SK-MEL-5 (cell line): ENCODE results near the gene NT5C. TPM values are rescaled to one million over a fixed set of nuclear protein-coding genes. Genes with fewer than 3 reads are reported as not detected.
"Not testable (repeated sequence)": the region's sequence is repeated elsewhere in the genome, so short reads cannot be mapped to it uniquely, and the experiment has no call there.

Source experiments
- DNase-seq: peaks from one replicate; pipeline ENCODE4 v3.0.0-alpha.2; 2016; ENCODE audit warnings: low read depth, low spot score
- in situ Hi-C: cut with HindIII; loops from 2 replicates; pipeline ENCODE4 v1.10.0; 2016; ENCODE audit warnings: low sequenced_read_pairs, high pct_unique_total_duplicates, low pct_unique_long_range_greater_than_20kb
- total RNA-seq: library from RNA; depleted of rRNA; stranded (reverse); fragments of >200 nt; shearing (Covaris generic); gene quantifications from 2 replicates; pipeline ENCODE4 v1.2.3, GENCODE V29; 2014

The NT5C gene
- total RNA-seq, 1 experiment from 2014 or later, result 44.5 TPM

GRCh38 chr17:75151930-75152329, 20.4 kb upstream of the NT5C start:
- in situ Hi-C loops, result no loop called here
- no peak for DNase-seq

GRCh38 chr17:75147878-75148546, 16.5 kb upstream of the NT5C start:
- in situ Hi-C loops, result no loop called here

GRCh38 chr17:75146592-75146991, 15.1 kb upstream of the NT5C start:
- in situ Hi-C loops, result no loop called here

More at GRCh38 chr17:75147878-75148546, 16.5 kb upstream of the NT5C start:
- DNase-seq, result no peak

GRCh38 chr17:75144816-75145512, 13.4 kb upstream of the NT5C start:
- in situ Hi-C loops, result no loop called here
- DNase-seq, result no peak

More at GRCh38 chr17:75146592-75146991, 15.1 kb upstream of the NT5C start:
- DNase-seq, result no peak

DNA sequence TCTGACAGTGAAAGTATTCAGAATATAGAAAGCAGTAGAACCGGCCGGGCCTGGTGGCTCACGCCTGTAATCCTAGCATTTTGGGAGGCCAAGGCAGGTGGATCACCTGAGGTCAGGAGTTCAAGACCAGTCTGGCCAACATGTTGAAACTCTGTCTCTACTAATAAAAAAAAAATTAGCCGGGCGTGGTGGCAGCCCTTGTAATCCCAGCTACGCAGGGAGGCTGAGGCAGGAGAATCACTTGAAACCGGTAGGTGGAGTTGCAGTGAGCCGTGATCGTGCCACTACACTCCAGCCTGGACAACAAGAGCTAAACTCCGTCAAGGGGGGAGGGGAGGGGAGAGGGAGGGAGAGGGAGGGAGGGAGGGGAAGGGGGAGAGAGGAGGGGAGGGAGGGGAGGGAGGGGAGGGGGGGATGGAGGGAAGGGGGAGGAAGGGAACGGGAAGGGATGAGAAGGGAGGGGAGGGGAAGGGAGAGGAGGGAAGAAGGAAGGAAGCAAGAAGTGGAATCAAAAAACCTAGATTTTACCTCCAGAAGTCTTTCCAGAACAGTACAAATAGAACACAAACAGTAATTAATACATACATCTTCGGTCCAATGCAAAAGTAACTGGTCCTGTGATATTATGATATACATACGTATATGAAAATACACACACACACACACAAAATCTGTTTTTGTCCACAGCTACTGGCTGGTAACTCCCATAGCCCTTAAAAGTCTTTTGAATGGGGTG, 10.9 kb upstream of the NT5C start:
- DNase-seq, result no peak
- in situ Hi-C loops, result no loop called here

GRCh38 chr17:75138519-75138918, 7.0 kb upstream of the NT5C start:
- in situ Hi-C loops, result no loop called here
- DNase-seq, result no peak

DNA sequence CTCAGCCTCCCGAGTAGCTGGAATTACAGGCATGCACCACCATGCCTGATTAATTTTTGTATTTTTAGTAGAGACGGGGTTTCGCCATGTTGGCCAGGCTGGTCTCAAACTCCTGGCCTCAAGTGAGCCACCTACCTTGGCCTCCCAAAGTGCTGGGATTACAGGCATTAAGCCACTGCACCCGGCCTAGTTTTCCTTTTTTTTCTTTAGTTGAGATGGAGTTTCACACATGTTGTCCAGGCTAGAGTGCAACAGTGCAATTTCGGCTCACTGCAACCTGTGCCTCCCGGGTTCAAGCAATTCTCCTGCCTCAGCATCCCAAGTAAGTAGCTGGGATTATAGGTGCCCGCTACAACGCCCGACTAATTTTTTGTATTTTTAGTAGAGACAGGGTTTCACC, 6.2 kb upstream of the NT5C start:
- in situ Hi-C loops, DNase-seq: not testable (repeated sequence)

- no peak for DNase-seq
- in situ Hi-C loops, result no loop called here
Observed at GRCh38 chr17:75135946-75136345, 4.4 kb upstream of the NT5C start.

GRCh38 chr17:75135452-75135851, 3.9 kb upstream of the NT5C start:
- in situ Hi-C loops, result no loop called here
- no peak for DNase-seq

DNA sequence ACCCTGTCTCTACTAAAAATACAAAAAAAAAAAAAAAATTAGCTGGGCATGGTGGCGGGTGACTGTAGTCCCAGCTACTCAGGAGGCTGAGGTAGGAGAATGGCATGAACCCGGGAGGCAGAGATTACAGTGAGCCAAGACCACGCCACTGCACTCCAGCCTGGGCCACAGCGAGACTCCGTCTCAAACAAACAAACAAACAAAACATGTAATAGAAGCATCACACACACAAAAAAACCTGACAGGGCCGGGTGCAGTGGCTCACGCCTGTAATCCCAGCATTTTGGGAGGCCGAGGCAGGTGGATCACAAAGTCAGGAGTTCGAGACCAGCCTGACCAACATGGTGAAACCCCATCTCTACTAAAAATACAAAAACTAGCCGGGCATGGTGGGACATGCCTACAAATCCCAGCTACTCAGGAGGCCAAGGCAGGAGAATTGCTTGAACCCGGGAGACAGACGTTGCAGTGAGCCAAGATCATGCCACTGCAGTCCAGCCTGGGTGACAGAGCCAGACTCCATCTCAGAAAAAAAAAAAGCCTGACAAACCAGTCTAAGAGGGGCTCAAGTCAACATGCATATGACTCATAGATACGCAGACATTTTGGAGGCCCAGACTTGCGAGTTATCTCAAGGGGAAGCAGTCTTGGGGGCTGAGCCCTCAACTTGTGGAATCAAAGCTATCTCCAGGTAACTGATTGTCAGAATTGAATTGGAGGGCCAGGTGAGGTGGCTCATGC, 2.2 kb upstream of the NT5C start:
- DNase-seq, in situ Hi-C loops: not testable (repeated sequence)

- no peak for DNase-seq
- in situ Hi-C loops, result no loop called here
Observed at GRCh38 chr17:75133001-75133400, 1.5 kb upstream of the NT5C start.

GRCh38 chr17:75132018-75133000, 767 bp upstream of the NT5C start:
- DNase-seq, in situ Hi-C loops: not testable (repeated sequence)

DNA sequence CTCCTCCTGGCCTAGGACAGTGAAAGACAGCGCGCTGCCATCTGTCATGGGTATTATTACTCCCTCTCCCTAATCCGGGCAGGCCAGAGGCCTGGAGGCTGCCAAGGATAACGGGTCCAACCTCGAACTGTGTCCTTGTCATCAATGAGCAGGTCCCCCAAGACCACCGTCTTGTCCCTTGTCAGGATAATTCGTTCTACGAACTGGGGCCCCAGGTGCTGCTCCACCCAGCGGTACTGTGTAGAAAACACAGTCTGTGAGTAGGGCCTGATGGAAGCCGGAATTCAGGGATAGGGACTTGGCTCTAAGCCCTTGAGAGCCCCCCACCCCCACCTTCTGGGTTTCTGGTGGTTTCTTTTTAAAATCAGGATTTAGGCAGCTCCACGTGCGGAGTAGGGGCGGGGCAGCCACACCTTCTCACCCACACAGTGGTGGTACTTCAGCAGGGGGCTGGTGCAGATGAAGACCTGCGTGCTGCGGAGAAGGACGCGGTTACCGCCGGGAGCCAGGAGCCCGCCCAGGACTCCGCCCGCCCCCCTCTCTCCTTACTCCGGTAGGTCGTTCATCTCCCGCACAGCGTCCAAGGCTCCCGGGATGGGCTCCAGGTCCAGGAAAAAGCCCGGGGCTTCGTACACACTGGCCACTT, 787 bp downstream of the NT5C start:
- DNase-seq, result peak; percentile 81

GRCh38 chr17:75130059-75130631, 1.4 kb downstream of the NT5C start:
- no peak for DNase-seq
- in situ Hi-C loops, result no loop called here

More for the DNA sequence above, 787 bp downstream of the NT5C start:
- in situ Hi-C loops, result no loop called here

- in situ Hi-C loops, result no loop called here
- DNase-seq, result no peak
Observed at GRCh38 chr17:75129576-75129975, 2.0 kb downstream of the NT5C start.
